ENCODE data around the gene PRSS21.

PRSS21 gene

GRCh38 chr16:2779978-2780898 lies 36.8 kb upstream of the PRSS21 start:
- peak; percentile 14 to 17 for DNase-seq

- DNase-seq: no peak
Observed at GRCh38 chr16:2782583-2783351, 34.3 kb upstream of the PRSS21 start.

DNA sequence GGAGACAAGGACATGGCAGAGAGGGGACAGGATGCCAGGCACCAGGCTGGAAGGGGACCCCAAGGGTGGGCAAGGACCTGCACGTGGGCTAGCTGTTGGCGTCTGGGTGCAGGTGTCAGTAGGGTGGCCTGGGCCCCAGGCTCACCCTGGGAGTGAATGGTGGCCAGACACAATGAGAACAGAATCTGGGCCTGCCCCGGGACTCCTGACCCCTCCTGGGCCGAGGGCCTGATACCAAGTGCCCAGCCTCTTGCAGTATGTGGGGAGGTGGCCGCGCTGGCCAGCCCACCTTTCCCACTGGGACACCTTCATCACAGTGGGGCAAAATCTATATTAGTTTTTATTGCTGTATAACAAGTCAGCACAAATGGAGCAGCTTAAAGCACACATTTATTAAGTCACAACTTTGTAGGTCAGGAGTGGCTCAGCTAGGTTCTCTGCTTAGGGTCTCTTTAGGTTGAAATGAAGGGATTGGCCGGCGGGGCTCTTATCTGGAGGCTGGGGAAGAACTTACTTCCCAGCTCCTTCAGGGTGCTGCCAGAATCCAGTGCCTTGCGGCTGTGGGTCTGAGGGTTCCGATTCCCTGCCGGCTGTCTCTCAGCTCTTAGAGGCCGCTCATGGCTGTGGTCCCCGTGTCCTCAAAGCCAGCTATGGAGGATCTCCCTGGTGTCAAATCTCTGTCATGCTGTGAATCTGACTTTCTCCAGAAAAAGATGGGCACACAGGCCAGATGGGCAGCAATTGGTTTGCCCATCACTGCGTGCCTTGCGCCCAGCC lies 33.3 kb upstream of the PRSS21 start:
- DNase-seq: no peak

- peak; percentile 15 to 19 for DNase-seq
Observed at GRCh38 chr16:2784358-2785100, 32.5 kb upstream of the PRSS21 start.

DNA sequence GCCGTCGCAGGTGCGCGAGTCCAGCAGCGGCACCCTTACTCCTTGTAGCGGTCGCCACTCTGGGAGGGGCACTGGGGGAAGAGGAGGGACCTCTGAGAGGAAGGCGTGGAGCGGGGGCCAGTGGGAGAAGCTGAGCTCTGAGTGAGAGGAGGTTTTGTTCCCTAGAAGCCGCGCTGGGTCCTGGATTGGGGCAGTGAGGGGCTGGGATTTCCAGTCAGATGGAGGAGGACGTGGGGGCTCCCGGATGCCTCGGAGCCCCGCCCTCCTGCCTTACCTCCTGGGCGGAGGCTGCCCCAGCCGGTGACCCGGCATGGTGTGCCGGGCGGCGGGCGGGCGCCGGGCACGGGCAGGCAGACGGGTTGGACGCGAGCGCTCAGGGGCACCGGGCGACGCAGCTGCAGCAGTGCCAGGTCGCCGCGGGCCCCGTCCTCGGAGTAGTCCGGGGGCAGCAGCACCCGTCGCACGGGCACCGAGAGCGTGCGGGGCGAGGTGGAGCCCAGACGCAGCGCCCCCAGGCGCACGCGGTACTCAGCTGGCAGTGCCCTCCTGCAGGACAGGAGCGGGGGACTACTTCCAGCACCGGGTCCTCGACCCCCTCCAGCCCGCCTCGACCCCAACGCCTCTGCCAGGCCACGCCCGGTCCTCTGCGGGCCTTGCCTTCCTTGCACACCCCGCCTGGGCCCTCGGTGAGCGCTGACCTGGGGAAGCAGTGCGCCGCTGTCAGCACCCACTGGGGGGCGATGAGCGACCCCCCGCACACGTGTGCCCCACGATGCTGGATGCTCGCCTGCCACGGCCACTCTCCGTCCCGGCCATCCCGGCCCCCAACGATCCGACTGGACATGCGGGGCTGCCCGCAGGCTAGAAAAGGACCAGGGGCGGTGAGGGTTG lies 31.7 kb upstream of the PRSS21 start:
- peak; percentile 63 to 72 for DNase-seq

DNA sequence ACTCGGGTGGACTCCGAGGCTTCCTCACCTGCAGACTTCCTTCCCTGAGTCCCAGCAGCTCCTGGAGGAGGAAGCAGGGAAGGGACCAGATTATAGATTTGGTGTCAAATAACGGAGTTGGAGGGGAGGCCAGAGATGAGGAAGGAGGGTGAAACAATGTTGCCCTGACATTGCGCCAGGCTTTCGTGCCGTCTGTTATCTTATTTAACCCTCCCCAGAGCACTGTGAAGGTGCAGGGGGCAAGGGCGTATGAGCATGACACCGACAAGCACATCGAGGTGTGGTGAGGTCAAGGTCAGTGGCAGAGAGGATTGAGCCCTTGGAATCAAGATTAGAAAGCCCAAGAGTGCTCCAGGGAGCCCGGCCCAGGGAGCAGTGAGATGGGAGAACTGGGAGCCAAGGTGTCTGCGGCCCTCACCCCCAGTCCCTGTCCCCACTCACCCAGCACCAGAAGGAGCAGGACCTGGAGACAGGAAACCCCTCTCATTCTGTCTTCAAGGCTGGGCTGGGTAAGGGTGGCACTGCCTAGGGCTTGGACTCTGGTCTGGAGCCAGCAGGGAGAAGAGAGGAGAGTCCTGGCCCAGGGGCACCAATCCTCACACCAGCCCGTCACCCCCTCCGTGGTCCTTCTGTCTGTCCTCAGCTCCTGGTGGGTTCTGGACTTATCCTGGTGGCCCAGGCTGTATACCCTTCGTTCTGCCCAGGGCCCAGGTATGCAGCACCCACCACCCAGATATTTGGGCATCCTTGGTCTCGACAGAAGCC lies 30.8 kb upstream of the PRSS21 start:
- DNase-seq: no peak

DNA sequence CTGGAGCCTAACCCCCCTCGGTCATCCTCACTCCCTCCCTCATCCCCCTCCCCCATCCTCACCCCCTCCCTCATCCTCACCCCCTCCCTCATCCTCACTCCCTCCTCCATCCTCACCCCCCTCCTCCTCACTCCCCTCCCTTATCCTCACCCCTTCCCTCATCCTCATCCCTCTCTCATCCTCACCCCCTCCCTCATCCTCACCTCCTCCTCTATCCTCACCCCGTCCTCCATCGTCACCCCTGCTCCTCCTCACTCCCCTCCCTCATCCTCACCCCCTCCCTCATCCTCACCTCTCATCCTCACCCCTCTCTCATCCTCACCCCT lies 30.2 kb upstream of the PRSS21 start:
- no peak for DNase-seq

GRCh38 chr16:2787406-2787805 lies 29.6 kb upstream of the PRSS21 start, which contains the start of gene PRSS33:
Gene PRSS33 (minus strand): TSS chr16:2787560. CDS start chr16:2786547, 1,013 bp downstream.
- no peak for DNase-seq

GRCh38 chr16:2787961-2788360 lies 29.1 kb upstream of the PRSS21 start:
- DNase-seq: no peak

DNA sequence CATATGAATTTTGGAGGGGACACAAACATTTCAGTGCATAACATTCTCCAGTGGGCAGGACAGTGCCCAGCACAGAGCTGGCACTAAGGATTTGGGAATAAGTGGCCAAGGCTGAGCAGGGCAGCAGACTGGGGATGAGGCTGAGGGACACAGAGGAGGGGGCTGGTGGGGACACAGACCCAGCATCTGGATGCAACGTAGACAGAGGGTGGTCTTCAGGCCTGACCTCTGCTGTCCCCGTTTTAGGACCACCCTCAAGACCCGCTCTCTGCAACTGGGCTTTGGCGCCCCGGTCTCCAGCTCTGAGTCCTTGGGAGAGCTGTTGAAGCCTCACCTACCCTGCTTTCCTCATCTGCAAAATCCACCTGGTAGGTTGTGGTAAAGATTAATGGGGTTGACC lies 26.4 kb upstream of the PRSS21 start:
- no peak for DNase-seq

DNA sequence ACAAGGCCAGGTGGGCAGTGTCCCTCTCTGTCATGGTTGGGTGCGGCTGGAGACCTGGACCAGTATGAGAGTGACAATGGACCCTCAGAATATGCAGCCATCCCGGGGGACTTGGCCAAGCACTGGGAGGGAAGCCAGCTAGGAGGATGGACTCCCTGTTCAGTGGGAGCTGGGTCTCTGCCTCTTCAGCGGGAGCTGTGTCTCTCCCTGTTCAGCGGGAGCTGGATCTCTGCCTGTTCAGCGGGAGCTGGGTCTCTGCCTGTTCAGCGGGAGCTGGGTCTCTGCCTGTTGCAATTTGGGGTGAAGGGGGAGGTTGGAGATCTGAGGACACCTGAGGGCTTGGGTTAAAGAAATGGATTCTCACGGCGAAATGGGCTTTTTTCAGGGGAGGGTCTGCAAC lies 25.9 kb upstream of the PRSS21 start:
- DNase-seq: no peak

GRCh38 chr16:2792940-2793339 lies 24.1 kb upstream of the PRSS21 start:
- no peak for DNase-seq

DNA sequence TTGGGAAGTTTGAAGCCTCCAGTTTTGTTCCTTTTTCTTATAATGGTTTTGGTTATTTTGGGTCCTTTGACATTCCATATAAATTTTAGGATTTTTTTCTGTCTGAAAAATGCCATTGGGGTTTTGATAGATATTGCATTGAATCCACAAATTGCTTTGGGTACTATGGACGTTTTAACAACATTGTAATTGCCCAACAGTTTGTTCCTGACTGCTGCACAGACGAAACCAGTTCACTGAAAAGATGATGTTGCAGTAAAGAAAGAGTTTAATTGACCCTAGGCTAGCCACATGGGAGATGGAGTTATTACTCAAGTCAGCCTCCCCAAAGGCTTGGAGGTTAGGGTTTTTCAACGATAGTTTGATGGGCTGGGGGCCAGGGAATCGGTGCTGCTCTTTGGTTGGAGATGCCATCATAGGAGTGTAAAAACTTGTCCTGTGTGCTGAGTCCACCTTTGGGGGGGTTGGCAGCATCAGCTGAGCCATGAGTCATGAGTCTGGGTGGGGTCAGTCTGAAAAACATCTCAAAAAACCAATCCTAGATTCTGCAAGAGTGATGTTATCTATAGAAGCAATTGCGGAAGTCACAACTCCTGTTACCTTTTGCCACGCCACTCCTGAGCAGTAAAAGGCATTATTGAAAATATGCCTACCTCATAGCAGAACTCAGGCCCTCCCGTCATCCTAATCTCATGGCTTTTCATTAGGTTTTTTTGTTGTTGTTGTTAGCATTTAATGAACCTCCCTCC lies 21.5 kb upstream of the PRSS21 start:
- no peak for DNase-seq

DNA sequence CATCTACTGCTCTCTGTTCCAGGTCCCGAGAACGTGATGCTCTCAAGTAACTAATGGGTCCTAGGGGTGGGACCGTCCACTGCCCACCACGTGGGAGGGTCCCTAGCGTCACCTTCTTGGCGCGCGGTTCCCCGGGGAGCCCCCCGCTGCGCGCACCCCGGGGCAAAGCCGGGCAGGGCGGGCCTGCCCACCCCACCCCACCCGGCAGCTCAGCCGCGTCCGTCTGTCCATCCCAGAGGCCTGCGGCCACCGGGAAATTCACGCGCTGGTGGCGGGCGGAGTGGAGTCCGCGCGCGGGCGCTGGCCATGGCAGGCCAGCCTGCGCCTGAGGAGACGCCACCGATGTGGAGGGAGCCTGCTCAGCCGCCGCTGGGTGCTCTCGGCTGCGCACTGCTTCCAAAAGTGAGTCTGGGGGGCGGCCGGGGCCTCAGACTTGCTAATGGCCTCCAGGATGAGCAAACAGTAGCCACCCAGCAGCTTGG lies 18.3 kb upstream of the PRSS21 start:
- DNase-seq: no peak

GRCh38 chr16:2799205-2799858 lies 17.7 kb upstream of the PRSS21 start:
- DNase-seq: no peak

GRCh38 chr16:2799859-2800226 lies 17.2 kb upstream of the PRSS21 start:
- DNase-seq: no peak

DNA sequence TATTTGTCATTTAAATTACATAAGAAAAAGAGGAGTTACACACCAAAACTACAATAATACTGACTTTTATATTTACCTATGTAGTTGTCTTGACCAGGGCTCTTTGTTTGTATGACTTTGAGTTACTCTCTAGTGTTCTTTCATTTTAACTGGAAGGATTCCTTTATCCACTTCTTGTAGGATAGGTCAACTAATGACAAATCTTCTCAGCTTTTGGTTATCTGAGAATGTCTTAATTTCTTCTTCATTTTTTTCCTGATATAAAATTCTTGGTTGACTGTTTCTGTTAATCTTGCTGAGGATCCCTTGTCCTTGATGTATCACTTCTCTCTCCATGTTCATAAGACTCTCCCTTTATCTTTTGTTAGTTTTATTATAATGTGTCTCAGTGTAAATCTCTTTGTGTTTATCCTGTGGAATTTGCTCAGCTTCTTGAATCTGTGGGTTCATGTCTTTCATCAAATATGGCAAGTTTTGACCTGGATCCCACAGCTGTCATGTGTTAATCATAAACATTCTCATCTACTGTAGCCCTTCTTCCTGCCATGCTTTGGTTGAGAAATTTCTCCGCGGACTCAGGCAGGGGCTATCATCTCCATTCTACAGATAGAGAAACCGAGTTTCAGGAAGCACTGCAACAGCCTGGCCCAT lies 13.4 kb upstream of the PRSS21 start:
- DNase-seq: no peak

- DNase-seq: no peak
Observed at GRCh38 chr16:2804728-2805127, 12.3 kb upstream of the PRSS21 start.

DNA sequence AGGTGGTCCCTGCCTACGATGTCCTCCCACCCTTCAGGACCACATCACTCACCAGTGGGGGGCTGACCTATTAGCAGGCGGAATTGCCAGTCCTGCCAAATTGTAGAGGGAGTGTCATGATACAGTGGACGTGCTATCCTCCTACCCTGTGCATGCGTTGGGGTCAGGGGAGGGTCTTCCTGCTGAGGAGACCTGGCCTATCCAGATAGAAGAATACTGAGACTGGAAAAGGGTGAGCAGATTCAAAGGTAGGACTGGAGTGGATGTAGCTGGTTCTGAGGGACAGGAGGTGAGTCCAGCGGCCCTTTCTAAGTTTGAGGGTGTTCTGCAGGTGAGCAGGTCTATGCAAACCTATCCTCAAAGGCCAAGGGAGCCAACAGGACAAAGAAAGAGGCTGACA lies 10.8 kb upstream of the PRSS21 start:
- no peak for DNase-seq

All from activated T-cell treated with anti-CD3 and anti-CD28 coated beads, Interleukin-2, amount 50 U/mL, for 48 hours (primary cell).